GM04504 (cell line): ENCODE data around the gene HNRNPA1.
"Not testable (repeated sequence)": the region's sequence is repeated elsewhere in the genome, so short reads cannot be mapped to it uniquely, and the experiment has no call there.

Experiments used
- DNase-seq: peaks from one replicate; pipeline ENCODE4 v3.0.0-alpha.2; 2012; ENCODE audit warnings: low read depth

The HNRNPA1 gene

DNA sequence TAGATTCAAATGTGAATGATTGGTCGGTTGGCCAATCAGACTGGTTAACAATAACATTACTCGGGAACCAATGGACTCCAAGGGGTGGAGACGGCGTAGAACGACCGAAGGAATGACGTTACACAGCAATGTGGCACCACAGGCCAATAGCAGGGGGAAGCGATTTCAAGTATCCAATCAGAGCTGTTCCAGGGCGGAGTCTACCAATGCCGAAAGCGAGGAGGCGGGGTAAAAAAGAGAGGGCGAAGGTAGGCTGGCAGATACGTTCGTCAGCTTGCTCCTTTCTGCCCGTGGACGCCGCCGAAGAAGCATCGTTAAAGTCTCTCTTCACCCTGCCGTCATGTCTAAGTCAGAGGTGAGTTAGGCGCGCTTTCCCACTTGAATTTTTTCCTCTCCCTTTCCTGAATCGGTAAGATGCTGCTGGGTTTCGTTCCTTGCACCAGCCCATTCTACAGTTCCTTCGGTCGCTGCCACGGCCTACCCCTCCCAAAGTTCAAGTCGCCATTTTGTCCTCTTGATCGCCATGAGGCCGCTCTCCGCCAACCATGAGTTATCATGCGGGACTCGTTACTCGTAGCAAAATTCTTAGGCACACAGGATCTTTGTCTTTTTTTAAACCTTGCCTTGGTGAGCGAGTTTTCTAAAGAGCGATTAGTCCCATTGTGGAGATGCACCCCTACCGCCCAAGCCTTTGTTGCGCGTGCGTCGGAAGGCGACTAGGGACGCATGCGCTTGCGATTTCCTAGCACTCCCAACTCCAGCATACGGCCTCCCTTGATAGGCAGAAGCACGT, at the start of gene HNRNPA1:
Gene HNRNPA1, plus strand, starts transcription at position 259 of the 793 bp plus-strand sequence. Its CDS starts 82 bp downstream, at position 341.
- peak; percentile 100 for DNase-seq

DNA sequence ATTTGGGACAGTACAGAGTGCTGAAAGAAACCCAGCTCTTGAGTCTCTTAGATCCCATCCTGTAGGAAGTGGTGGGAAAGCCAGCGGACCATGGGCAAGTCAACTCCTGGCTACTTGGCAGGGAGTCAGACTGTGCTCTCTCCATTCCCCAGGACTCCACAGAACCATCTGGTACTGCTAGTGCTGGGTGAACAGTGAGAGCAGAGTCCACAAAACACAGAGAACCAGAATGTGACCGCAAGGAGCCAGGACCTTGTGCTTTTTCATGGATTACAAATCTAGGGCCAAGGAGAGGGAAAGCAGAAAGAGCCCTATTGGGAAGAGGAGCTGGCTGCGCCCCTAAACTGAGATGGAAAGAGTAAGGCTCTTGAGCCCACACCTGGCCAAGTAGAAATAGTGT, 49.3 kb upstream of the HNRNPA1 start:
- DNase-seq, result not testable (repeated sequence)

DNA sequence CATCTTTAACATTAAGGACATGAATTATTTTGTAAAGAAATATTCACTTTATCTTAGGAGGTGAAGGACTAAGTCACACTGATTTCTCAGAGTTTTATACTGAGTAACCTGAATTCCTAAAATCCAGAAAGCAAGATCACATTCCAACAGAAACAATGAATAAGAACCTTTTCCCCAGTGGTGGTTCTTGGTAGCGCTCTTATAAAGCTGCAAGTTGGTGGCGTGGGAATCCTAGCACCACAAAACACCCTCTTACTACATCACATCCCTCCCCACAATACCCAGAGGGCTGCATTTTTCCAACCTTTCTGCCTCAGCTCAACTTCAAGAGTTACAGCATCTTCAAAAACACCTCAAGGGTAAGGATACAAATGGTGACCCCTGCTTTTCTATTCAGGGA, 47.7 kb upstream of the HNRNPA1 start:
- no peak for DNase-seq

DNA sequence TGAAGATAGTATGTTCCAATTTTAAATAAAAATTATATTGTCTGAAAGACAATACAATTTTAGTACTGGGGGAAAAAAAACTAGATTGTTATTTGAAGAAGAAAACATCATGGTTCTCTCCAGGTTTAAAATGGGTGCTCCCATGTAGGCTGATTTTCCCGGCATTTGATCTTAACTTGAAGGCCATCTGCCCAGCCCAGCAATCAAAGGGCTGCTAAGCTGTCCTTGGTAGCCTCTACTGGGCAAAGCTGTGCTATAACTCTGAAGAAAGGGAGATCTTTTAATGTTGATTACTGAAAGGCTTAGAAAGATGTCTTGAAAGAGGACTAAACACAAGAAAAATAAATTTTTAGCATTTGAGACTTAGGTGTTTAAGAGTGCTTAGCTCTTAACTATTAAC, 42.0 kb upstream of the HNRNPA1 start:
- no peak for DNase-seq

DNA sequence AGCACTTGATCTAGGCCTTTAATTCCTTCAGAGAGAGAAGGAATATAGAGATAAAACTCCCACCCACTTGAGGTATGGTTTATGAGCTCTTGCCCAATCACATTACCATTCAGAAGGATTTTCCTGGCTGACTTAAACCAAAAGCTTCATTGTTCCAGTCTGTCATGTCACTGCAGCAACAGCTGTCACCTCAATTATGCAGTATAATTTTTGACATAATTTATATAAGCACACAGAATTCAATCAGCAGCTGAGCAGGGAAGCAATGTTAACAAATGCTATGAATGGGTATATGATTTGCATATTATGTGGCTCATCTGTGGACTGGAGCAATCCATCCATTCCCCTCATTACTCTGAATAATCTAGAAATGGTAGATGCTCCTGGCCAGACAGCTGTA, 40.9 kb upstream of the HNRNPA1 start:
- no peak for DNase-seq

DNA sequence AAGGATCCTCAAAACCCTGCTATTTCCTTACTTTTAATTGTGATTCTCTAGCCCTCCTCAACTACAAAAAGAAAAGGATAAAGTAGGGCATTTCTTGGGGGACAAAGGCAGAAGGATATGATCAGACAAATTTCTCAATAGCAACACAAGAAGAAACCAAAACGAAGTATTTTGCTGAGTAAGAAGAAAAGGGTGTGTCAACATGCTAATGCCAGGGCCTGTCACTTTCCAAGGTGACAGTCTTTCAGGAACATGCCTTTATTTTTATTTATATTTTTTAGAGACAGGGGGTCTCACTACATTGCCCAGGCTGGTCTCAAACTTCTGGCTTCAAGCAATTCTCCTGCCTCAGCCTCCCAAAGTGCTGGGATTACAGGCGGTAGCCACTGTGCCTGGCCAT, 40.4 kb upstream of the HNRNPA1 start:
- no peak for DNase-seq

DNA sequence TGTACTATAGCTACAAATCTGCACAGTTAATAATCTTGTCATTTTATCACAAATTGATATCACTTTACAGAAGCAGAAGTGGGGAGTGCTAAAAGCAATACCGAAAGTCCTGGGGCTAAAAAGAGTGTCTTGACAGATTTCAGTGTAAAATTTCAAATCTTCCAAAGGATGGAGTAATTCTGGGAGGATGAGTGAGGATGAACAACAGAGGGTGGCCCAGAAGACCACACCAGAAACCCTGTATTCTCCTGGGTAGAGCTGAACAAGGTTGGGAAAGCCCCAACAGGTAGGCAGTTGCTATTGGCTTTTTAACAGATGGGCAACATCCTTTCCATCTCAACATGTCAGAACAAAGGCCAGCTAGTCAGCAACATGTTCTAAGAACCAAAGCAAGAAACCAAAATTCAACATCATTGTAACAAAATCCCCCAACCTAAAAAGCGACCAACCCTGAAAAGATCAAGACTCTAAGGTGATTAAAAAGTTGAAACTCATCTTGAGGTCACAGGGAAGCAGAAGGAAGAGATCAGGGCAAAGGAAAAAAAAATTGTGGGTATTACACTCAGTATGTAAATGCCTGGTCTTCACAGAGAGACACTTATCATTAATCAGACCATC, 39.4 kb upstream of the HNRNPA1 start:
- DNase-seq, result no peak

DNA sequence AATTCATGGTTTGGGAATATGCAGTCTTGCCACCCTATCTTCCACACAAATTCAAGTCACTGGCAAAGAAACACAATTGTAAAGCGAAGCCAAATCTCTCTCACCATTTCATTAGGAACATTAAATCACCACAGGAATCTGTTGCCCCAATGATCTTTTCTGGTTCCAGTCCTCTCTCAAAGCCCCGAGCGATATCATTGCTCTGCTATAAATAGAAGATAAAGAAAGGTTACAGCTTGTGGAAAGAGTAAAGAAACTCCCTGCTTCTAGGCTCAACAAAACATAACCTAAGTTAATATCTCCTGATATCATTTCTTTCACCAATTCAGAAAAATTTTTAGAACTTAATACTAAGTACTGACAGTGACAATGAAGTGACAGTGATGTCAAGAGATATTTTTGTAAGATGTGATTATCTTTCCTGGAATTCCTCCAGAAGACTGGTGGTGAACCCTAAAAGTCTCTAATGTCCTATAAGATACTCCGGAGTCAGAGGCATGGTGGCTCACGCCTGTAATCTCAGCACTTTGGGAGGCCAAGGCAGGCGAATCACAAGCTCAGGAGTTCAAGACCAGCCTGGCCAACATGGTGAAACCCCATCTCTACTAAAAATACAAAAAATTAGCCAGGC, 34.4 kb upstream of the HNRNPA1 start:
- no peak for DNase-seq

DNA sequence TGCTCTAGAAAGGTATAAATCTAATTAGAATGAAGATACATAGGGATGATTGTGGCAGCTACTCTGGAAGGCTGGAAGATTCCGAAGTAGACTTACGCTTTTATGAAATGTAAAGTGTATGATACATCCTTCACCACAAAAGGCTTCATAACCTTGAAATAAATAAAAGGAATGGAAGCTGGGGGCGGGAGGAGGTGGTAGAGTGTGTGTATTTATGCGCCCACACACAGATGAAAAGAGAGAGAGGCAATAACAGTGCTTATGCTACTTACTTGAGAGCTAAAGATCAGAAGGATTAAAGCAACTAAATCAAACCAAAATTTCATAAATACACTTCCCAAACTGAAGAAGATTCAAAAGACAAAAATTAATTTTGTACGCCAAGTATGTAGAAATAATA, 31.0 kb upstream of the HNRNPA1 start:
- DNase-seq, result no peak

DNA sequence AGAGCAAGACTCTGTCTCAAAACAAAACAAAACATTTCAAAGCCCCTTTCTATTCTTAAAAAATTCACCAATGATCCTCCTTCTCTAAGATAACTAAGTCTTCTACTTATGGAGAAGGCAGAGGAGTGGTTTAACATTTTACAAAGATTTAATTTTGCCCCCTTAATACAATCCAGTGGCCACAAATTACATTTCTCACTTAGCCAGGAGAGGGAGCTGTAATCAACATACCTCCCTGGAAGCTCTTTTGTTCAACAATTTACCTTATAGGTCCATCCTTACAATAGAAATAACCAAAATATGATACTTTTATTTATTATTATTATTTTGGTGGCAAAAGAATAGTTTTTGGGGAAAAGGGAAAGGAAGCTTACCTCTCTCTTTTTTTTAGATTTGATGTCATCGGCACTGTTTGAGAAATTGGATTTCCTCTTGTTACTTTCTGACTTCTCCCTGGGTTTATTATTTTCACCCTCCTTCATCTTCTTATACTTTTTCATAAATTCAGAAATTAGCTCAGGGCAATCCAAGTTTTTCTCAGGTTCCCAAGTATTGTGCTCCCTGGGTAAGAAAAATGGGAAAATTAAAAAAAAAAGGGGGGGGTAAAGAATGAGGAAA, 28.8 kb upstream of the HNRNPA1 start:
- DNase-seq, result no peak

DNA sequence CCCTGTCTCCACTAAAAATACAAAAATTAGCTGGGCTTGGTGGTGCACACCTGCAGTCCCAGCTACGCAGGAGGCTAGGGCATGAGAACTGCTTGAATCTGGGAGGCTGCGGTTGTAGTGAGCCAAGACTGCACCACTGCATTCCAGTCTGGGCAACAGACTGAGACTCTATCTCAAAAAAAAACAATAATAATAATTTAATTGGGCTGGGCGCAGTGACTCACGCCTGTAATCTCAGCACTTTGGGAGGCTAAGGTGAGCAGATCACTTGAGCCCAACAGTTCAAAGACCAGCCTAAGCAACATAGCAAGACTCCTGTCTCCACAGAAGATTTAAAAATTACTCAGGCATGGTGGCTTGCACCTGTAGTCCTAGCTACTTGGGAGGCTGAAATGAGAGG, 27.3 kb upstream of the HNRNPA1 start:
- no peak for DNase-seq

DNA sequence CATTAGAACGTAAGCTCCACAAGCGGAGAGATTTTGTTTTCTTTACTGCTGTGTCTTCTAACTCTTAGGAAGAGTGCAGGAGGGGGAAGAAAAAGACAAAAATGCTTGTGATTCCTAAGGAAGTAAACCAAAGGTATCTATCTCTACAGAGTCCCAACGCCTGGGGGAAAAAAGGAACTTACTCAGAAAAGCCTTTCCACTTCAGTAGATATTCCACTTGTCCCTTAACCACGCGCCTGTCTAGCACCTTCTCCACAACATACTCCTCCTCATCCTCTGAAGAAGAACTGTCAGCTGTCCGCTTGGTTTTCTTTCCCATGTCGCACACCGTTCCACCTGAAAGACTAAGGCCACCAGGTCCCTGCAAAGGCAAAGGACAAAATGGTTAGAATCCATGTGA, 23.2 kb upstream of the HNRNPA1 start:
- DNase-seq, result no peak

DNA sequence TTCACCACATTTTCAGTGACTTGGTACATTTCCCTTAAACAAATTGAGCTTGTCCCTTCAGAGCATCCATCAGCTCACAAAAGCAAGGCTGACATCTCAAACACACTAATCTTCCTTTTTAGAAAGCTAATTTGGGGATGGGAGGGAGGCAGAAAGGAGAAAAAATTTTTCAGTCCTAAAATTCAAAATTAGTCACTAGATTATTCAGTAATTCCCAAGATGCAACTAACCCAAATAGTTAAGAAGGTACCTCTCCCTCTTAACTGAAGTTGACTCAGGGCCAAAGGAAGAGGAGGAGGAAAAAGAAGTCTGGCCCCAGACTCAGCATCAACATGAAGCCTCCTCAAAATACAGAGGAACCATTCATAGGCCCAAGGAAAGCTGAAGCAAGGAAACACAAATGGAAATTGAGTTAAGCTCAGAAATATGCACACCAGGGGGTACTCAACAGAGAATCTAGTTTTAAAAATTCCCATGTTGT, 22.3 kb upstream of the HNRNPA1 start:
- no peak for DNase-seq

DNA sequence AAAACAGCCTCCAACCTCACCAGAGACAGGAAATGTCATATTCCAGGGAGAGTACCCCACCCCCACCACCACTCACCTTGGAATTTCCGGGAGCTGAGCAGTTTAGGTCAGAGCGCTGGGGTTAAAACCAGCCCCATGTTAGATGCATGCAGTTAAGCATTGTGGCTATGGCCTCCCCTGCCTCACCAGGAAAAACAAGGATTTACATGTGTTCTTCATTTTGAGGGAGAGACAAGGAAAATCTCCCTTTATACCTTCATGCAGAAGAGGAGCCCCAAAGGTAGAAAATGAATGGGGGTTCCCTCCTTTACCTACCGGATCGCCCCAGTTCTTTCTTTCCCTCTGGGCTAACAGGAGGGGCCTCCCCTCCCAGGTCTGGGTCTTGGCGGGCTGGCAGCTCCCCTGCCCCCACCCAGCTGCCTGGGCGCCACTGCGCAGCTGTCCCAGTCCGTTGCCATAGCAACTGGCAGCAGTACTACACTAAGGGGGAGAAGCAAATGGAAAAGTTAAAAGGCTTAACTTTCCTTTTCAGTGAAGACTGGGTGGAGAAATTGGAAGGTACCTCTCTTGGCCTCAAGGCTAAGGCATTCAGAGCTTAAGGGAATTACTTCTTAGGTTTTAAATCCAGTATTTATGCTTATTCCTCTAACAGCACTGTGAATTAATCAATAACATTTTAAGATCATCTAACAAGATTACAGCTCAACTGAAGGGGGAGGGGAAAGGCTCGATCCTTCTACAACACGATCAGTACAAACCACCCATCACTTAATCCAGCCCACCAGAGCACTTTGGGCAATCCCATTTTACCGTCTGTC, 21.1 kb upstream of the HNRNPA1 start:
- peak; percentile 71 for DNase-seq

DNA sequence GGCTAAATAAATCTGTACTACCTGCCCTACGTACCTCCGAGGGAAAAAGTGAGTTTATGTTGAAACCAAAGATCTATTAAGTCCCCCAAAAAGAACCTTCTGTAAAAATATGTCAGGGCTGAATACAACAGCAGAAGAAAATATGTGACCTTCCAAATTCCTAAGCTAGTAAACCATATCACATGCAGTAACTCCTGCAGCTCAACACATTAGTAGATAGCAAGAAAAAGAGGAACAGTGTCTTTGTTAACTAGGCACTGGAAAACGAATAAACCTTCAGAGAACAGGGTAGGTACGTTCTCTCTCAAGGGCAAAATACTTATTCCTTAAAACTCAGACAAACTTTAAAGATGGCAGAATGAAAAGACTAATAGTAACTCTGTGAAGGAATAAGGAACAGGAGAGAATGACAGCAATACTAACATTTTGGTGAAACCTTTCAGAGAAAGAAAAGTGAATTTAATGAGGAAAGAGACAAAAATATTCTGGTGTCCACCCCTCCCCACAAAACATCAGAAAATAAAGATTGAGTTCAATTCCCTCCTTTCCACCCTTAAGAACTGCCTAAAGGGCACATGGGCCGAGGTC, 18.6 kb upstream of the HNRNPA1 start:
- DNase-seq, result no peak

DNA sequence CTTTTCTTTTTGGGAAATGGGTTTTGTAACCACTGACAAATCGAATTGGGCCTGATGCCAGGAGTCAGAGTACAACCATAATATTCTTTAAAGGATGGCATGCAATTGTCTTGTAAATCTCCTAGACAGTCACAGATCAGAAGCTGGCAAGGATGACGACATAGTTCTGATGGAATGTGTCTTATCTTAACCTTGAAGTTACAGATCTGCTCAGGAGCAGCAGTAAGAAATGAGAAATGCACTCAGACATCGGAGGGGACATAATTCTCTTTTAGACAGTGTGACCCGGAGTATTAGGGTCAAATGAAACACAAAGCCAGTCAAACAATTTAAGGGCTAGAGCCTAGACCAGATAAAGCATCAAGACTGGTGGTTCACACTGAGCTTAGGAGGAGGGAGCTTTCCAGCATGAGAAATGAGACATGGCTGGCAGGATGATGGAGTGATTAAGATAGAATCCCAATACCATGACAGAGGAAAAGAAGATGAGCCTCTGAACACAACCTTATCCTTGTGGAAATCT, 18.1 kb upstream of the HNRNPA1 start:
- DNase-seq, result no peak

DNA sequence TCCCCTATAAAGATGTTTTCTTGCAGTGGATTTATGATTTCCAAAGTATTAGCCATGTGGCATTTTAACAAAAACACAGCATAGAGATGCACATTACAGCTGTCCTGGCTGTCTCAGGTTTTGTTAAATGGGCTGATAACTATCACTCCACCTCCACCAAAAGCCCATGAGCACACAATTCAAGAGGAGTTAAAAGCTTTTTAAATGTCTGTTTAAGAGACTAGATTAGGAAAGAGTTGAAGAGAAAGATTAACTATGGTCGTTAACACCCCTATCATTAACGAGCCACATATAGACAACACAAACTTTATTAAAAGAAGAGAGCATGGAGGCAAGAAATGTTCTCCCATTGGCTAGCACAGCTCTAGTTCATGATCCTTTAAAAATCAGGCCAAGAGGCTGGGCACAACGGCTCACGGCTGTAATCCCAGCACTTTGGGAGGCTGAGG, 15.1 kb upstream of the HNRNPA1 start:
- DNase-seq, result no peak

DNA sequence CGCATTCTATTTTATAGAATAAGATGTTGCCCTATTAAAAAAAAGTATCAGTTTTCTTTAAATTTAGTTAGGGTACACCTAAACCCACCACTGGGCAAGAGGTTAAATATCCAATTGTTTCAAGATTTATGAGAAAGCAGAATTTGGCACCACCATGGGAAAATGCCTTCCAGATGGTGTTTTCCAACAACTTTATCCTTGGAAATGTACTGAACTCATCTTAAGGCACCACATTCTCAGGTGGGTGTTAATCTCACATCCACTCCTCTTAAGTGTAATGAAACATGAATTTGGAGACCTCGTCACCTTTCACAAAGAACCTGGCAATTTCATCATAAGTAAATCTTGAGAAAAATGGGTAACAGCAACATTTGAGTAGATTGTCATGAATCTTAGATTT, 13.7 kb upstream of the HNRNPA1 start:
- no peak for DNase-seq

DNA sequence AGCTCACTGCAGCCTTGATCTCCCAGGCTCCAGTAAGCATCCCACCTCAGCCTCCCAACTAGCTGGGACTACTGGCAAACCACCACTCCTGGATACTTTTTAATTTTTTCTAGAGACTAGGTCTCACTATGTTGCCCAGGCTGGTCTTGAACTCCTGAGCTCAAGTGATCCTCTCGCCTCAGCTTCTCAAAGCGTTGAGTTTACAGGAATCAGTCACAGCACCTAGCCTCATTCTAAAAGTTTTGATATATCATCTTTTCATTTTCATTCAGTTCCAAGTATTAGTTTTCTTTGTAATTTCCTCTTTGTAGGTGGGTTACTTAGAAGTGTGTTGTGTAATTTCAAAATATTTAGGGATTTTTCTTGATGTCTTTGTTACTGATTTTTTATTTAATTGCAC, 10.2 kb upstream of the HNRNPA1 start:
- DNase-seq, result no peak

DNA sequence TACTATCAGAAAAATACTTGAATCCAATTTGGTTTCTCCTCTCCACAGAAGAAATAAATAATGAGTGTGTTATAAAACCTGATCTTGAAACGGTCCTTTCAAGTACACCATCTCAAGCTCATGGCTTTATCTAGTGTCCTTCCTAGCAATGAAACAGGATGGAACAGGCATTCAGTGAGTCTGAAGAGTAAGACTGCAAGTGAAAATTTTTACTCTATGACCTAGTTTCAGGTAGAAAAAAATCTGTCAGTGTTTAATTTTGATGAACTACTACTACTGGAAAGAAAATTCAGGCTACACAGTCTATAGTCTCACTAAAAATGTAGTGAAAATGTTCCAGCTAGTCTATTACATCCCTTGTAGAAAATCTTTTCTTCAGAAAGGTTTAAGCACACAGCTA, 8.3 kb upstream of the HNRNPA1 start:
- DNase-seq, result no peak

DNA sequence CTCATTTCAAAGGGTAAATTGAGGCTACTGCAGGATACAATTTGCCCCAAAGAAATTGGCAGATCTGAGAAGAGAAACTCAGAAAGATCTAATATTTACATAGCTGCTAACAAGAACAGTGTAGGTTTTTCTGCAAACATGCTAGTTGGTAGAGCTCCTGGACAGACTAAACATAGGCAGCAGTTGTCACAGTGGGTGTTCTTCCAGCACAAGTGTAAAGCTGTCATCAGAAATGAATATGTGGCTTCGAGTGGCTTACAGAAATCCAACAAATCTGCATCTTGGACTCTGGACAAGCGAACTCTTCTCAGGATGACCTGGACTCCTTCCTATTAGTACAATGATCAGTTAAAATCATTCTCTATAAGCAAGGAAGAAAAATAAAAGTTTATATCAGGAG, 6.5 kb upstream of the HNRNPA1 start:
- no peak for DNase-seq
